Adipocyte (in vitro differentiated cells): ENCODE data around the gene TP73.
A peak's percentile ranks its signal among the peaks of the same experiment; 100 is the strongest.

Source experiments
- DNase-seq: peaks from one replicate; pipeline ENCODE4 v3.0.0-alpha.2; 2015; ENCODE audit warnings: low read depth
- H3K27me3 ChIP-seq: replicated peaks from 2 replicates; pipeline ENCODE4 v1.7.0; 2013; ENCODE audit warnings: mild to moderate bottlenecking, low read length, moderate library complexity; ENCODE audit not compliant: control insufficient read depth, insufficient read depth
- H3K36me3 ChIP-seq: 2 replicates; pipeline ENCODE4 v1.7.0; 2013; ENCODE audit warnings: low read length, mild to moderate bottlenecking, moderate library complexity; ENCODE audit not compliant: control insufficient read depth, insufficient read depth, severe bottlenecking
- H3K4me1 ChIP-seq: 2 replicates; pipeline ENCODE4 v1.7.0; 2013; ENCODE audit warnings: mild to moderate bottlenecking, low read length, moderate library complexity; ENCODE audit not compliant: control insufficient read depth, insufficient read depth
- H3K4me3 ChIP-seq: 2 replicates; pipeline ENCODE4 v1.7.0; 2013; ENCODE audit warnings: mild to moderate bottlenecking, low read length, moderate library complexity
- H3K9ac ChIP-seq: 2 replicates; pipeline ENCODE4 v1.7.0; 2013; ENCODE audit warnings: mild to moderate bottlenecking, low read length, moderate library complexity
- H3K9me3 ChIP-seq: 2 replicates; pipeline ENCODE4 v1.7.0; 2013; ENCODE audit warnings: mild to moderate bottlenecking, low read length, moderate library complexity; ENCODE audit not compliant: control insufficient read depth

TP73 gene

DNA sequence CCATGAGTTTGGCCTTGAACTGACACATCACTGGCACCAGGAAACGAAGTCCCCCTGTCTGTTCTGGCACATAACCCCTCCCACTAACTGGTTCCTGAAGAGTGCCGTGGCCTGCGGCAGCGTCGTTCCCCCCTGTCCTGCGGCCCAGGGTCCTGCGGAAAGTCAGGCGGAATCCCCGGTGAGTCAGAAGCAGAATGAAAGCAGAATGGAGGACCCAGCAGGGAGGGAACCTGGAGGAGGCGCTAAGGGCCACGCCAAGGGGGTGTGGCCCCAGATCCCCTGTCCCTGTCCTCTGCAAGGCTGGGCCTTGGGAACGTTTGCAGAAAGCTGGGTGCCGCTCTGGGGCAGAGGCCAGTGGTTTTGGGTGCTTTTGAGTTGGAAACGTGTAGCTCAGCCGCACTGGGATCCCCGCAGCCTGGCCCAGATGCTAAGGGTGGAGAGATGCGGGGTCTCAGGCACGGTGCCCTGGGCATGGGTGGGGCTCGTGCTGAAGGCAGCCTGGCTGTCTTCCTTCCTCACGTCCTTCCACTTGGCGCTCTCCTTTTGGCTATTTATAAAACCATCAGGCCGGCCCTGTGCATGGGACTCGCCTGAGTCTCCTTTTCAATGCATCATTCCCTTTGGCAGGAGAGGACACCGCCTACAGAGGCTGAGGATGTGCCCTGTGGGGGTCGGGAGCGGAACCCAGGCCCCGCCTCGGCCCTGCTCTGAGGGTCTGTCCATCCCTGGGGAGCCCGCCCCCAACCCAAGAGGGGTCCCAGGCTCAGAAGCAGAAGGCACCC is 36.2 kb downstream of the TP73 start:
- Histone ChIP-seq H3K9me3 (no peaks in the 10 kb centered on the region), H3K9ac (no peak overlapping the region), H3K27me3 (peaks cover 43% of the 10 kb centered on the region), H3K36me3 (no peaks in the 10 kb centered on the region), H3K4me1 (no peaks in the 10 kb centered on the region), H3K4me3 (no peak overlapping the region)
- no peak for DNase-seq

DNA sequence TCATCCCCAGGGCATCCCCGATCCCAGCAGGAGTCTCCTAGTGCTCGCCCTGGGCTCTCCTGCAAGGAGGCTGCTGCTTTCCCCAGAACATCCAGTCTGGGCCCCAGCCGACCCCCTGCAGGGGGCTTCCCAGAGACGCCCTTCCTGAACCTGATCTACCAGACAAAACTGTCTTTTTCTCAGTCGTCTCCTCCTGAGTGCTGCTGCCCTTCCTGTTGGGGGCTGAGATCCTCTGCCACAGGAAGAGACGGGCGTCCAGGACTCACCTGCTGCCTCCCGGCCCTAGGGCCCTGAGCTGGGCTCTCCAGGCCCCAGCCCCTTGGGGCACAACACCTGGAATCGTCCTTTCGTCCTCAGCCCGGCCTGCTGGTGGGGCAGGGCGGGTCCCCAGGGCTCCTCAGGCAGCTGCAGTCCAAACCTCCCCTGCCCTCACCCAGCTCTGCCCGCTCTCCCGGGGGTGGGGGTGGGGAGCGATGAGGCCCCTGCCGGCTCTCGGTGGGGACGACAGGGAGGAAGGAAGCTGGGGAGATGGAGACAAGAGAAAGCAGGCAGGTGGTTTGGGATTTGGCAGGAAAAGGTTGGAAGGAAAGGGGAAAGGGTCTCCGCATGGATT is 36.9 kb downstream of the TP73 start:
- no peak for DNase-seq
- H3K9ac ChIP-seq, result no peak overlapping the region
- H3K4me1 ChIP-seq, result no peaks in the 10 kb centered on the region
- H3K27me3 ChIP-seq, result peaks cover 43% of the 10 kb centered on the region
- no peaks in the 10 kb centered on the region for H3K36me3 ChIP-seq
- H3K4me3 ChIP-seq, result no peak overlapping the region
- no peaks in the 10 kb centered on the region for H3K9me3 ChIP-seq

DNA sequence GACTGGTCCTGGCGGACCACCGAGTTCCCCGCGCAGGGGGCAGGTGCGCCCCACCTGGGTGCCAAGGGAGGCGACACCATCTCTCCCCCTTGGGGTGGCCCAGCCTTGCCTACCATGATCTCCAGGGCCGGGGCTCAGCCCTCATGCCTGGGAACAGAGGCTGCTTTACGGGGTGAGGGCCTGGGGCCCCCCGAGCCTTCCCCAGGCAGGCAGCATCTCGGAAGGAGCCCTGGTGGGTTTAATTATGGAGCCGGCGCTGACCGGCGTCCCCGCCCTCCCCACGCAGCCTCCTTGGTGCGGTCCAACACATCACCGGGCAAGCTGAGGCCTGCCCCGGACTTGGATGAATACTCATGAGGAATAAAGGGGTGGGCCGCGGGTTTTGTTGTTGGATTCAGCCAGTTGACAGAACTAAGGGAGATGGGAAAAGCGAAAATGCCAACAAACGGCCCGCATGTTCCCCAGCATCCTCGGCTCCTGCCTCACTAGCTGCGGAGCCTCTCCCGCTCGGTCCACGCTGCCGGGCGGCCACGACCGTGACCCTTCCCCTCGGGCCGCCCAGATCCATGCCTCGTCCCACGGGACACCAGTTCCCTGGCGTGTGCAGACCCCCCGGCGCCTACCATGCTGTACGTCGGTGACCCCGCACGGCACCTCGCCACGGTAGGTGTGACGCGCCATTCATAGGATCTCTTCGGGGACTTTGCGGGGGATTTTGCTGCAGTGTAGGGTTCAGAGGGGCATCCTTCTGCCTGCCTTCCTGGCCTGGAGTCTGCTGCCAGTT is 38.2 kb downstream of the TP73 start:
- DNase-seq, result no peak
- Histone ChIP-seq H3K27me3 (peaks cover 37% of the 10 kb centered on the region), H3K4me3 (no peak overlapping the region), H3K4me1 (no peaks in the 10 kb centered on the region), H3K9ac (no peak overlapping the region), H3K9me3 (no peaks in the 10 kb centered on the region), H3K36me3 (no peaks in the 10 kb centered on the region)

DNA sequence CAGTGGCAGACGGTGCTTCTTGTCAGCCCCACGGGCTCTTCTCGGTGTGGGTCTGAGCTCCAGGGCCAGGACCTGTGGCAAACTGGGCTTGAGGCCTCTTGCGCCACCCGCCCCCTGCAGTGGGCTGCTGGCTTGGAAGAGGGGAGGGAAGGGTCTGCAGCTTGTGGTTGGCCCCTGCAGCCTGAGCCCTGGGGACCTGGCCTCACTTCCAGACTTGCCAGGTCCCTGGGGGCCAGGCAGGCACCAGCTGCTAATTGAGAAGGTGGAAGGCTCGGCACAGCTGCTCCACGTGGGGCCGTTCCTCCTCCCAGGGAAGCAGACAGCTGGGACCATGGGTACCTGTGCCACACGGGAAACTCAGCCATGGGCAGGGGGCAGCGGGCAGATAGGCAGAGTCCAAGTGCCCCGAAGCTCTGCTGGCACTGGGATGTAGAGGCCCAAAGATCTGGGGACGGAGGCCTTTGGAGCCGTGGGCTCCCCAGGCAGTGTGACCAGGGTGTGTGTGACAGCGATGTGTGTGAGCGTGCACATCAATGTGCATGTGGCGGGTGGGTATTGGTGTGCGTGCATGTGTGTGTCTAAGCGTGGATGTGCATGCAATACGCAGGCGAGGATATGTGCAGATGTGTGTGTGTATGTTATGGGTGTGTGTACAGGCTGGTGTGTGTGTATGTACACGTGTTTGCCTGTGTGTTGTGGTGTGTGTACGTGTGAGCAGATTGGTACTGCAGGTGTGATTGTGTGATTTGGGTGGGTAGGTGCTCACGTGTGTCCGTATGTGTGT is 39.3 kb downstream of the TP73 start:
- Histone ChIP-seq H3K27me3 (peaks cover 46% of the 10 kb centered on the region), H3K36me3 (no peaks in the 10 kb centered on the region), H3K9me3 (no peaks in the 10 kb centered on the region), H3K9ac (no peak overlapping the region), H3K4me3 (no peak overlapping the region), H3K4me1 (no peaks in the 10 kb centered on the region)
- DNase-seq, result no peak

DNA sequence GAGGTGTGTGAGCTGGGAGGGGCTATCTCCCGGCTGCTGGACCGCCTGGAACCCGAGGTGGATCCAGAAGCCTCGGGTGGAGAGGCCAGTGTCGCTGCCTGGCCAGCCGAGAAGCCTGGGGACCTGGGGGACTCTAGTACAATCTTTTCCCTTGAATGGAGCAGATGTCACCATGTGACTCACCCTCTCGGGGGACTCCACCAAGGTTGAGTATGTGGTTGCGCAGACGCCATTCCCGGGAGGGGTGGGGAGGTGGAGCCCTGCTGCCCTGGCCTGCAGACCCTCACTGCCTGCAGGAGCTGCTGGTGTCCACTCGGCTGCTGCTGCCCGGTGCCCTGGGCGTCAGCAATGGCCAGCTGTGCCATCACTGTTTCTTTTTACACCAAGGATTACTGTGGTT is 40.3 kb downstream of the TP73 start:
- DNase-seq, result no peak
- Histone ChIP-seq H3K36me3 (no peaks in the 10 kb centered on the region), H3K4me1 (no peaks in the 10 kb centered on the region), H3K9ac (no peak overlapping the region), H3K9me3 (no peaks in the 10 kb centered on the region), H3K27me3 (peaks cover 52% of the 10 kb centered on the region), H3K4me3 (no peak overlapping the region)

DNA sequence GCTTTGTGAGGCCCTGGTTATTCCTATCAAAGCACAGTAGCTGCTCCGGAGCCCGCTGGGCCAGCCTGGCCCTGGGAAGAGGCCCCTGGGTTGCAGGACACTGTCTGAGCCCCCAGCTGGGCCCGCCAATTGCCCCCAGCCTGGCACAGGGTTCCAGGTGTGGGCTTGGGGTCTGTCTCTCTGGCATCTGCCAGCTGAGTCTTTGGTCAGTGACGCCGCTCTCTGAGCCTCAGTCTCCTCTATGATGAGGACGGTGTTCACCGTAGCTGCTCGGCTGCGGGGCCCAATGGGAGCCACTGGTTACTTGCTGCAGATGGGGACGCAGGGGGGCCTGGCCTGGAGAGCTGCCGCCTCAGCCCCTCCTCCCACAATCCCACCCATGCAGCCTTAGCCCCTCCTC is 41.0 kb downstream of the TP73 start:
- Histone ChIP-seq H3K27me3 (peaks cover 56% of the 10 kb centered on the region), H3K4me3 (no peak overlapping the region), H3K4me1 (no peaks in the 10 kb centered on the region), H3K9me3 (no peaks in the 10 kb centered on the region), H3K36me3 (no peaks in the 10 kb centered on the region), H3K9ac (no peak overlapping the region)
- no peak for DNase-seq

DNA sequence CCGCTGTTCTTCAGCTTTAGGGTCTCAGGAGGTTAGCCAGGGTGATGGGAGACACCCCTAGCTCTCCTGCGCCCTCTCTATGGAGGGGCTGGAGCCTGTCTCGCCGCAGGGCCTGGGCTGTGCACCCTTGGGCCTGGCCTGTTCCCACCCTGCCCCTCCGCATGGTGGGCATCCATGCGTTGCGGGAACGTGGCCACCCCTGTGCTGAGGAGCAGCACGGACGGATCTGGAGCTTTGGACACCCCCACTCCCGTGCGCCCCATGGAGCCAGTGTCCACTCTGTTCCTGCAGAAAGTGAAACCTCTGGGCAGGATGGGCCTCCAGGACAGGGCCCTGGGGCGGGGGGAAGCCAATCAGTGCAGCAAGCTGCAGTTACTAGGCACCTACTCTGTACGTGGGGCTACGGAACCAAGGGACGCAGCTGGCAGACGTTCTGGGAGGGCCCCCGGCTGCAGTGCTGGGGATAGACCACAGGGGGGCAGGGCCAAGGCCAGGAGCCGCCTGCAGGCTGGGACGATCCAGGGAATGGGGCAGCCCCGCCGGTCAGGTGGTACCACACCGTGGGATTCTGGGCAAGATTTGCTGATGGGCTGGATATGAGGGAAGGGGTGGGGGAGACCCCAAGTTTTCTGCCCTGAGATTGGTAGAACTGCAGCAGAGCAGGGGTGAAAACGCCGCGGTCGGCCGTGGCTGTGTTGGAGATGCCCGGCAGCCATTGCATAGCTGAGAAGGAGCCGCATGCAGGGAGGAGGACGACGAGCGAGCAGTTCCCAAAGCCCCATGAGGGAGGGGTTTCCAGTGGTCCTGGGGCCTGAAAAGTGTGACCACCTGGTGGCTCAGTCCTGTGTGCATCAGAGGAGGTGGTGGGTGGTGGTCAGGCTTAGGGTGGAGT is 43.3 kb downstream of the TP73 start:
- no peak overlapping the region for H3K9ac ChIP-seq
- H3K36me3 ChIP-seq, result no peaks in the 10 kb centered on the region
- H3K9me3 ChIP-seq, result no peaks in the 10 kb centered on the region
- H3K27me3 ChIP-seq, result peaks cover 56% of the 10 kb centered on the region
- DNase-seq, result peak; percentile 61
- H3K4me1 ChIP-seq, result no peaks in the 10 kb centered on the region
- H3K4me3 ChIP-seq, result no peak overlapping the region

DNA sequence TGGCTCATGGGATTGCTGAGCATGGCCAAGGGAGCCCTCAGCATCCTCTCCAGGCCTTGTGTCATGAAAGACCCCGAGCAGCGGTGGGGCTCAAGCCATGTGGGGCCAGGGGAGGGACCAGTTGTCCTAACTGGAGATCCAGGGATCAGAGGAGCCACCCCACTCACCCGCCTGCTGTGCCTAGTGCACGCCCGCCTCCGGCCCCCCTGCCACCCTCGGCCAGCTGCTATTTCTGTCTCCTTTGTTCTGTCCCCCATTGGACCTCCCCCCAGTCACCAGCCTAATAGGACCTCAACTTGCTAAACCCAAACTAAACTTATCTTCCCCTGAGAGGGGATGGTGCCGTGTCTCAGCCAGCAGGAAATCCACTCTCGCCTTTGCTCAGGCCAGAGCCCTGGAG is 44.4 kb downstream of the TP73 start:
- no peaks in the 10 kb centered on the region for H3K4me1 ChIP-seq
- DNase-seq, result no peak
- H3K9ac ChIP-seq, result no peak overlapping the region
- no peaks in the 10 kb centered on the region for H3K36me3 ChIP-seq
- H3K4me3 ChIP-seq, result no peak overlapping the region
- no peaks in the 10 kb centered on the region for H3K9me3 ChIP-seq
- H3K27me3 ChIP-seq, result peaks cover 53% of the 10 kb centered on the region

DNA sequence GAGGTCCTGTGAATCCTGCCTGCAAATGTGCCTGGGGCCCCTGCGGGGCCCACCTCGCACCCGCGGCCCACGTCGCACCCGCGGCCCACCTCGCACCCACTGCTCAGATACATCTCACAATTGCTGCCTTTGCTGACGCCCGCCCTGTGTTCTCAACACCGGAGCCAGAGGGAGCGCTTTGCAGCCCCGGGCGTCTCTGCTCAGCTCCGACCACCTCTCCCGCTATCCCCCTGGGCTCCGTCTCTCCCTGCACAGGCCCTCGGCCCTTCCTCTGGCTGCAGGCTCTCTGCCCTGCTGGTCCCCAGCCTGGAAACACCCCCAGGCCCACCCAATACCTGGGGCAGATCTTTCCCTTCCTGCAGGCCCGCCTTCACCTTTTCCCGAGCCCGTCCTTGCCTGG is 44.8 kb downstream of the TP73 start:
- no peaks in the 10 kb centered on the region for H3K4me1 ChIP-seq
- peaks cover 49% of the 10 kb centered on the region for H3K27me3 ChIP-seq
- H3K4me3 ChIP-seq, result no peak overlapping the region
- H3K36me3 ChIP-seq, result no peaks in the 10 kb centered on the region
- no peak overlapping the region for H3K9ac ChIP-seq
- DNase-seq, result no peak
- no peaks in the 10 kb centered on the region for H3K9me3 ChIP-seq

DNA sequence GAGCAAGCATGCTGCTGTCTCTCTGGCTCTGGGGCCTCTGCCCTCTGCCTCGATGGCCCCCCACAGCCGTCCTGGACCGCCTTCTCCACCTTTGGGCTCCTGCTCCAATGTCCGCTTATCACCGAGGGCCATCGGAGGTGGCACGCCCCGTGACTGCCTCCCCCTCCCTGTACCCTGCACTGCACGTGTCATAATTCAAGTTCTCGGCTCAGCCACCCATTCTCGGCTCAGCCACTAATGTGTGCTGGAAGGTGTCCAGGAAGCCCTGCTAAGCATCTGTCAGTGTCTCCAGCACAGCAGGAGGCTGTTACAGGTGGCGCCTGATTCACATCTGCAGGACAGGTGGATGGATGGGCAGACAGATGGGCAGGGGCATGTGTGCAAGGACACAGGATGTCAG is 45.5 kb downstream of the TP73 start:
- H3K36me3 ChIP-seq, result no peaks in the 10 kb centered on the region
- no peak overlapping the region for H3K9ac ChIP-seq
- H3K27me3 ChIP-seq, result peaks cover 42% of the 10 kb centered on the region
- no peaks in the 10 kb centered on the region for H3K9me3 ChIP-seq
- no peaks in the 10 kb centered on the region for H3K4me1 ChIP-seq
- no peak overlapping the region for H3K4me3 ChIP-seq
- no peak for DNase-seq
